COLO668 (cell line): ENCODE results near the gene LINC01488.
A peak's percentile ranks its signal among the peaks of the same experiment; 100 is the strongest.

ENCODE experiments used
- DNase-seq: peaks from one replicate; lab custom pipeline; 2025; ENCODE audit not compliant: unreplicated experiment; lab: John Stamatoyannopoulos, UW

The LINC01488 gene

DNA sequence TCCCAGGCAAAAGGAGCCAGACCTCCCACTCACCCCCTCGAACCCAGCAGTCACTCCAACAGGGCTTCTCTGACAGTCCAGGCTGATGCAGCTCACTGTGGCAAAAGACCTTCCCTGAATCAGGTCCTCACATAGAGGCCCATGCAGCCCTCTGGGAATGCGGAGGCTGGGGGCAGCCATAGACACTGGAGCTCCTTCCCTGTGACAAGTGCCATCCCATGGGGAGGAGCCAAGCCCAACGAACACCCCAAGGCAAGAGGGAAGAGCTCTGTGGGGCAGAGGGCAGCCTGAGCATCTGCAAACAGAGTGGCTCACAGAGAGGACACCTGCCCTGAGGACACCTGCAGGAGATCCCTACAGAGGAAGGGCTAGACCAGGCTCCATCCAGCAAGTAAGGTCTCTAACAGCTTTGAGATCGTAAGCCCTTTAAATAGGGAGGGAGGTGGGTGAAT lies at the start of gene LINC01488:
TSS of gene LINC01488 (plus strand) at position 271 of the 452 bp plus-strand sequence.
- no peak for DNase-seq

DNA sequence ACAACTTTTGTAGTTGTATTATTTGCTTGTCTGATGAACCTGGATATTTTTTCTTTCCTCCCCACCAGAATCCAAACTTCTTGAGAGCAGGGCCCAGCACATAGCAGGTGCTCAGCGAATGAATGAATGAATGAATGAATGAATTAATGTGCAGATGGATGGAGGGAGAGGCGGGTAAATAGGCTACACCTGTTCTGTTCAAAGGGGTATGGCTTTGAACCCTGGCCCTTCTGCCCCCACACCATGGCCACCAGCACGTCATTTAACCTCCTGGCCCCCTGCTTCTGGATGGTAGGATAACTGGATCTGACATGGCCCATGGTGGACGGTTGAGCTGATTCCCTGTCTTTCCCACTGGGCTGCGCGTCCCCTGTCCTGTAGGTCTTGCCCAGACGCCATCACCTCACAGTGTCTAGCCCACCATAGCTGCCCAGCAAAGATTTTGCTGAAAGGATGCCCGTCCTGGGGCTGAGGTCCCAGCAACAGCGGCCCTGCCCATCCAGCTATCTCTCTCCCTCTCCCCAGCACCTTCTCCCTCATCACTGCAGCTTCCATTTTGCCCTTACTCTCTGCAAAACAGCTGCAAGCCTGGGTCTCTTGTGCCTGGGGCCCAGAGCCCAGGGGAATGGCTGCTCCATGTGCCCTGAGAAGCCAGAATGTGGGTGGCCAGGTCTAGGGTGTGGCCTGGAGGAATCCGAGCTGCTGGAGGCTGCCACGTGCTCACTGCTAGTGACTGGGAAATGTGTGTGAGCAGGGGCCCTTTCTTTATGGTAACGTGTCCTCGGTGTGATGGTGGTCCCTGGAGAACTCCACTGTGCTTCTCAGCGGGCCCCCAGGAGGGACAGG lies 49.3 kb upstream of the LINC01488 start:
- no peak for DNase-seq

DNA sequence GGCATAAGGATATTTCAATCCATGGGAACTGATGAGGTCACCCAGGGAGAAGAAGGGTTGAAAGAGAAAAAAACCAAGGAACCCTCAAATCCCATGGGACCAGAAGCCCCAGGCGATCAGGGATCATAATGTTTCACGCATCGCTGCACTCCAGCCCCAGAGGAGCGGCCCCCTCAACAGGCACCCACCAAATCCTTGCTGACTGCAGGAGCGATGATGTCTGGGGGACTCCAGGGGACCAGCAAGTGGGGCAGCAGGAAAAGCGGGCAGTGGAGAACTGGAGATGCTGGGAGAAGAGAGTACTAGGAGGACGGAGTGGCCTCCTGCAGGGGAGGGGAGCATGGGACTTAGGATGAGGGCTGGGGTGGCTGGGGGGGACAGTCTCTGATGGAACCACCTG lies 47.7 kb upstream of the LINC01488 start:
- DNase-seq, result no peak

GRCh38 chr11:69434471-69434931 lies 47.0 kb upstream of the LINC01488 start:
- no peak for DNase-seq

GRCh38 chr11:69435161-69435986 lies 46.1 kb upstream of the LINC01488 start:
- no peak for DNase-seq

DNA sequence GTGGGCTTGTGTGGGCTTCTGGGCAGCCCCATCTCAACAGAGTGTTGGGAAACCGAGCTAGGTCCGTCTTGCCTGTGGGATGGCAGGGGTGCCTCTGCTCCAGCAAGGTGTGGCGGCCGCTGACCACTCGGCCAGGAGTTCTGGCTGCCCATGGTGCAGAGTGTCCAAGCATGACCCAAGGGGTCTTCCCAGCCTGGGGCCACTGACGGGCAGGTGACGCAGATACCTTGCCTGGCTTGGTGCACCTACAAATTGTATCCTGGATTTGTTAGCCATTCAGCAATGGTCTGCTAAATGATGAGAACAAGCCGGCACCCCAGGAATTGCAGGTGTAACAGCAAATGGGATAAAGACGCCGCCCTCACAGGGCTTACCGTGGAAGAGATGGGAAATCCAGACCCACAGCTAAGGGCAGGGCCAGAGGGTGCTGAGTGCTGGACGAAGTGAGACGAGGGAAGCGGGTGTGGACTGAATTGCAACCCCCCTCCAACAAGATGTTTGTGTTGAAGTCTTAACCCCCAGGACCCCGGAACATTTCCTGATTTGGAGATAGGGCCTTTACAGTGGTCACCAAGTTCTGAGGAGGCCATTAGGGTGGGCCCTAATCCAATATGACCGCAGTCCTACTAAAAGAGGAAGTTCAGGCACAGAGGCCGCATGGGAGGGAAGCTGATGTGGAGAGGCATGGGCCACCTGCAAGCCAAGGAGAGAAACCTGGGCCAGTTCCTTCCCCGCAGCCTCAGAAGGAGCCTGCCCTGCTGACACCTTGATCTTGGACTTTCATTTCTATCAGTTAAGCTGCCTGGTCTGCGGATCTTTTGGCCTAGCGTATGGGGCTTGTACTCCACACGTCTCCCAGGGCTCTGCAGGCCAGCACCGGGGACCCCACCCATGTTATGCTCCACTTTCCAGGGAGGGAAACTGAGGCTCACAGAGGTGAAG lies 45.2 kb upstream of the LINC01488 start:
- DNase-seq, result no peak

DNA sequence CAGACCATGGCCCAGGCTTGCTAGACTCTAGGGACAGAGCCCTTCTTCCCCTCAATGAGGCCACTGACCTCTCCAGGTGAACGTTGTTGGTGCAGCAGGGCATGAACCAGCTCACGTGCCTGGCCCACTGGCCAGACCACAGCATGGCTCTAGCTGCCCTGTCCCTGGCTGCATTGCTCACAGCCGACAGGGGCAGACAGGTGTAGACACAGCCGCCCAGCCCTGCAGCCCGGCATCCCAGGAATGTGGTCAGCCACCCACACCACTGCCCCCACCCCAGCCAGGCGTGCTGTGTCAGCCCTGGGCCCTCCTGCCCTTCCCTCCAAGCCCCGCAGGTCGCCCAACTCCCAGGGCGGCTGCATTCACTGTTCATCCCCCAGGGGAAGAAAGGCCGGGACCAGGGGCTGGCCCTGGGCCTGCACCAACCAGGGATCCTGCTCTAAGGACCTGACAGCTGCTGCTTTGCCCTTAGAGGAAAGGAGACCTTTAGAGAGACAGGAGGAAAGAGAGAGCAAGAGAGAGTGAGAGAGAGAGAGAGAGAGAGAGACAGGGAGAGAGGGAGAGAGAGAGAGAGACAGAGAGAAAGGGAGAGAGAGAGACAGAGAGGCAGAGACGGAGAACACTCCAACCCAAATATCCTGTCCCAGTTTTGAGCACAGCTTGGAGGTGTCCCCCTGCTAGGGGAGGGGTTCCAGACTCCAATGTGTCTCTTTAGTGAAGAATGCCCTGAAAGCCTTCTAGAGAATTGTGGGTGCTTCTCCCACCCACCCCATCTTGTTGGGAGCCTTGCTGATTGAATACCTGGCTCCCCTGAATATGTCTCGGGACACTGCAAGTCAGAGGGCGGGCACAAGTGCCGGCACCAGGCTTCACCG lies 44.2 kb upstream of the LINC01488 start:
- no peak for DNase-seq

- DNase-seq, result no peak
Measured at GRCh38 chr11:69437876-69438205, 43.6 kb upstream of the LINC01488 start.

DNA sequence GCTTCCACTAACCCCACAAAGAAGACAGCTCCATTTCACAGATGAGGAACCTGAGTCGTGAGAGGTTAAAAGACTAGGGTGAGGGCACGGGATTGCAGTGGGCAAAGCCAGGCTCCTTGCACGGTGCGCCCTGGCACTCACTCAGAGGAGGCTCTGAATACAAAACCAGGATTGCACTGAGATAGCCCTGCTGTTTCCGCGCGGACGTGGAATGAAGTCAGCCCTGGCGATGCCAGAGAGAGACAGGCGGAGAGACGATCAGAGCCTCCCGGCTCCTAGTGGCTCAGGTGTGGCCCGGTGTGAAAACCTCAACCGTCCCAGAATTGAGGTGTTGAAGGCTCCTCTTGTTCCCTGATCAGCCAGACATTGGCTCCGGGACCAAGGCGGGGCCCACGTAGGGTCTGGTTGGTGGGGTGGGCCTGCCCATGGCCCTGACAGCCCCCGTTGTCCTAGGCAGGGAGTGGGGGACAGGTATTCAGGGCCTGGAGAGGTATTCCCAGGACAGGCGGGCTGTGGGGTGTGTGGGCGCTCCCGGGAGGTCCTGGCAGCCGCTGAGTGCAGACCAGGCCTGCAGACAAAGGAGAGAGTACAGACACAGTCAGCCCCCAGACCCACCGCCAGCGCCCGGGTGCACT lies 43.1 kb upstream of the LINC01488 start:
- DNase-seq, result no peak

- no peak for DNase-seq
Measured at GRCh38 chr11:69439127-69439526, 42.3 kb upstream of the LINC01488 start.

- DNase-seq, result no peak
Measured at GRCh38 chr11:69439651-69440464, 41.6 kb upstream of the LINC01488 start.

- DNase-seq, result no peak
Measured at GRCh38 chr11:69440876-69441275, 40.6 kb upstream of the LINC01488 start.

GRCh38 chr11:69442012-69442806 lies 39.3 kb upstream of the LINC01488 start:
- no peak for DNase-seq

GRCh38 chr11:69442807-69443137 lies 38.7 kb upstream of the LINC01488 start:
- DNase-seq, result no peak

GRCh38 chr11:69443138-69443967 lies 38.1 kb upstream of the LINC01488 start:
- peak; percentile 5 for DNase-seq

DNA sequence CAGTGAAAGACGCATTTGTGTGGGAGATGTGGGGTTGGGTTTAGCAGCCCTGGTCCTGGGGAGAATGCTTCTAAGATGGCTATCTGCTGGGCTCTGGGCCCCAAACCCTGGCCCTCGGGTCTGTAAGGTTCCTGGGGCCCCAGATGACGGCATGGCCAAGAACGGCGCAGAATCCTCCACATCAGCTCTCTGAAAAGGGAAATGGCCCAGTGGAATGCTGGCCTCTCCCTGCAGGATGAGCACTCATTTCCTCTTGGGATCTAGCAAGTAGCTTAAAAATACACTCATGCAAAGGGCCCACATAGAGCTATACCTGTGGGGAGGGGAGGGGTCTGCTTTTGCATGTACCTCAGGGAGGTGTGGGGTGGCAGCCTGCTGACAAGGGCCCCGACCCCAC lies 37.5 kb upstream of the LINC01488 start:
- no peak for DNase-seq
